A673 (cell line): ENCODE results near the gene FKBP1A. TPM values are rescaled to one million over a fixed set of nuclear protein-coding genes. Genes with fewer than 3 reads are reported as not detected.

Source experiments
- Bru-seq: library from RNA; stranded (reverse); fragments of 400-500 nt; gene quantifications from one replicate; lab custom pipeline; 2021; lab: Mats Ljungman, UMichigan
- BruChase-seq, 2 experiments: library from RNA; stranded (reverse); fragments of 400-500 nt; gene quantifications; one replicate each; lab custom pipeline; 2021; lab: Mats Ljungman, UMichigan
- BruUV-seq: library from RNA; stranded (reverse); fragments of 400-500 nt; replicated peaks from 2 replicates; lab custom pipeline; 2021; lab: Mats Ljungman, UMichigan
- CTCF ChIA-PET: fragments of 300-600 bp; sonication (Branson Sonifier 250); formaldehyde crosslinking; loops from one replicate; lab custom pipeline; 2022; ENCODE audit warnings: antibody characterized with exemption; lab: Charles Lee
- POLR2A ChIA-PET: fragments of 300-600 bp; sonication (Branson Sonifier 250); formaldehyde crosslinking; loops from one replicate; lab custom pipeline; 2022; ENCODE audit warnings: antibody characterized with exemption; ENCODE audit not compliant: low non-redundant PET; lab: Charles Lee
- DNase-seq: peaks from one replicate; pipeline ENCODE4 v3.0.0-alpha.2; 2015; ENCODE audit warnings: low spot score
- H3K27ac ChIP-seq: fragments of 200-600 bp; sonication (generic); 2 replicates; pipeline ENCODE4 v1.5.1; 2016; ENCODE audit warnings: mixed run types, low read depth, mild to moderate bottlenecking, mixed read lengths, antibody characterized with exemption, low read length; ENCODE audit not compliant: poor library complexity, severe bottlenecking
- H3K27me3 ChIP-seq: fragments of 200-600 bp; sonication (generic); replicated peaks from 2 replicates; pipeline ENCODE4 v1.6.1; 2017; ENCODE audit warnings: mixed run types, low read depth, mild to moderate bottlenecking, mixed read lengths, antibody characterized with exemption, low read length; ENCODE audit not compliant: insufficient read depth, poor library complexity
- H3K36me3 ChIP-seq: fragments of 200-600 bp; sonication (generic); 2 replicates; pipeline ENCODE4 v1.6.1; 2016; ENCODE audit warnings: mixed run types, mild to moderate bottlenecking, mixed read lengths, antibody characterized with exemption, low read length; ENCODE audit not compliant: insufficient read depth, poor library complexity, severe bottlenecking
- H3K4me1 ChIP-seq: fragments of 200-600 bp; sonication (generic); 2 replicates; pipeline ENCODE4 v1.6.1; 2017; ENCODE audit warnings: mixed run types, mild to moderate bottlenecking, mixed read lengths, antibody characterized with exemption, low read length; ENCODE audit not compliant: insufficient read depth, poor library complexity, severe bottlenecking
- H3K4me3 ChIP-seq: fragments of 200-600 bp; sonication (generic); 2 replicates; pipeline ENCODE4 v1.5.1; 2016; ENCODE audit warnings: low read depth, mixed run types, mild to moderate bottlenecking, mixed read lengths, low read length; ENCODE audit not compliant: poor library complexity, severe bottlenecking
- H3K9me3 ChIP-seq: fragments of 200-600 bp; sonication (generic); 2 replicates; pipeline ENCODE4 v1.6.1; 2016; ENCODE audit warnings: mixed run types, low read depth, mild to moderate bottlenecking, mixed read lengths, antibody characterized with exemption, low read length; ENCODE audit not compliant: poor library complexity, severe bottlenecking
- EZH2 ChIP-seq: fragments of 200-600 bp; sonication (generic); IDR thresholded peaks from 2 replicates; pipeline ENCODE4 v1.6.1; 2017; ENCODE audit warnings: borderline replicate concordance, low read depth, mild to moderate bottlenecking, mixed read lengths, antibody characterized with exemption, low read length; ENCODE audit not compliant: poor library complexity, severe bottlenecking
- intact Hi-C: fragments of 100-400 bp; cut with micrococcal nuclease; formaldehyde crosslinking; loops from one replicate; pipeline ENCODE4 v1.10.0; 2022; ENCODE audit not compliant: unreplicated experiment
- long read RNA-seq: library from polyadenylated mRNA; stranded (forward); transcript quantifications from one replicate; pipeline ENCODE4 v2.0.0, GENCODE V29; 2022
- total RNA-seq: library from RNA; stranded (reverse); gene quantifications from 2 replicates; pipeline ENCODE4 v1.2.3, GENCODE V29; 2021
- TF ChIP-seq, protein P1 (sequence below): fragments of 300-800, 200-600 bp; sonication (generic); conservative IDR thresholded peaks from 2 replicates; pipeline ENCODE4 v1.5.1; 2017; ENCODE audit warnings: low read depth, mild to moderate bottlenecking, antibody characterized with exemption, low read length, moderate library complexity, mixed read lengths

FKBP1A gene
- 264 and 270 TPM in 2 replicates for total RNA-seq
- percentile 95 among the genes with signal in this experiment for Bru-seq, nascent RNA
- BruChase-seq, experiment 1, labeled RNA remaining after a 2-hour chase: percentile 99 among the genes with signal in this experiment
- BruChase-seq, experiment 2, labeled RNA remaining after a 6-hour chase: percentile 99 among the genes with signal in this experiment
- long read RNA-seq, transcript FKBP1A-204 (5 exons, 1,622 nt): major isoform, 358 of 537 reads
- long read RNA-seq, transcript FKBP1A-203 (4 exons, 976 nt): minor isoform, 15 of 537 reads
- long read RNA-seq, transcript FKBP1A-202 (4 exons, 747 nt): minor isoform, 25 of 537 reads
- long read RNA-seq, transcript FKBP1A-205 (4 exons, 1,583 nt): minor isoform, 5 of 537 reads
- long read RNA-seq, partial matches to known transcripts: 13 of 537 reads
- long read RNA-seq, other reads (novel, unspliced or antisense): 118 of 537 reads

- ChIA-PET POLR2A (no interaction called here), CTCF (interaction anchor here (0.6 kb wide), 1 partner anchor 76 kb away, joined by 8 read pairs; no protein-coding TSS in a partner anchor)
- peak within 1 kb of the TSS; percentile 97 for H3K4me3 ChIP-seq
- DNase-seq: peak; percentile 97
- H3K27me3 ChIP-seq: no peaks in the 10 kb centered on the region
- intact Hi-C loops: loop anchor here (2.0 to 10.0 kb wide), 2 partner anchors 68 to 168 kb away; partner anchors contain the start of gene RAD21L1
- BruUV-seq: no TSS peak
- H3K36me3 ChIP-seq: no peaks in the 10 kb centered on the region
- TF ChIP-seq, protein P1, sequence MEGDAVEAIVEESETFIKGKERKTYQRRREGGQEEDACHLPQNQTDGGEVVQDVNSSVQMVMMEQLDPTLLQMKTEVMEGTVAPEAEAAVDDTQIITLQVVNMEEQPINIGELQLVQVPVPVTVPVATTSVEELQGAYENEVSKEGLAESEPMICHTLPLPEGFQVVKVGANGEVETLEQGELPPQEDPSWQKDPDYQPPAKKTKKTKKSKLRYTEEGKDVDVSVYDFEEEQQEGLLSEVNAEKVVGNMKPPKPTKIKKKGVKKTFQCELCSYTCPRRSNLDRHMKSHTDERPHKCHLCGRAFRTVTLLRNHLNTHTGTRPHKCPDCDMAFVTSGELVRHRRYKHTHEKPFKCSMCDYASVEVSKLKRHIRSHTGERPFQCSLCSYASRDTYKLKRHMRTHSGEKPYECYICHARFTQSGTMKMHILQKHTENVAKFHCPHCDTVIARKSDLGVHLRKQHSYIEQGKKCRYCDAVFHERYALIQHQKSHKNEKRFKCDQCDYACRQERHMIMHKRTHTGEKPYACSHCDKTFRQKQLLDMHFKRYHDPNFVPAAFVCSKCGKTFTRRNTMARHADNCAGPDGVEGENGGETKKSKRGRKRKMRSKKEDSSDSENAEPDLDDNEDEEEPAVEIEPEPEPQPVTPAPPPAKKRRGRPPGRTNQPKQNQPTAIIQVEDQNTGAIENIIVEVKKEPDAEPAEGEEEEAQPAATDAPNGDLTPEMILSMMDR: no peak
- no peak for TF ChIP-seq EZH2
- H3K27ac ChIP-seq: peak within 1 kb of the TSS; percentile 81
- peaks cover 38% of the 10 kb centered on the region for H3K4me1 ChIP-seq
- H3K9me3 ChIP-seq: no peaks in the 10 kb centered on the region
Measured at GRCh38 chr20:1392693-1393506, at the start of gene FKBP1A. Gene FKBP1A, minus strand, starts transcription at chr20:1393054. Its CDS starts 56 bp downstream, at chr20:1392998.

GRCh38 chr20:1442304-1442703 is 49.5 kb upstream of the FKBP1A start:
- peaks cover 43% of the 10 kb centered on the region for H3K36me3 ChIP-seq
- no TSS peak for BruUV-seq

GRCh38 chr20:1441133-1441532 is 48.3 kb upstream of the FKBP1A start:
- TF ChIP-seq, protein P1: no peak
- TF ChIP-seq EZH2: no peak
- H3K4me1 ChIP-seq: no peaks in the 10 kb centered on the region
- H3K36me3 ChIP-seq: peaks cover 32% of the 10 kb centered on the region
- POLR2A ChIA-PET: no interaction called here
- intact Hi-C loops: no loop called here
- H3K4me3 ChIP-seq: no peak overlapping the region
- H3K9me3 ChIP-seq: no peaks in the 10 kb centered on the region
- CTCF ChIA-PET: no interaction called here
- no peaks in the 10 kb centered on the region for H3K27me3 ChIP-seq
- no TSS peak for BruUV-seq
- DNase-seq: no peak
- H3K27ac ChIP-seq: no peak overlapping the region

More at GRCh38 chr20:1442304-1442703, 49.5 kb upstream of the FKBP1A start:
- intact Hi-C loops: no loop called here
- CTCF ChIA-PET: no interaction called here
- no peaks in the 10 kb centered on the region for H3K27me3 ChIP-seq
- POLR2A ChIA-PET: no interaction called here
- DNase-seq: no peak
- no peak for TF ChIP-seq EZH2
- TF ChIP-seq, protein P1: no peak
- H3K4me3 ChIP-seq: no peak overlapping the region
- no peak overlapping the region for H3K27ac ChIP-seq
- H3K9me3 ChIP-seq: no peaks in the 10 kb centered on the region
- no peaks in the 10 kb centered on the region for H3K4me1 ChIP-seq
